ENCODE data around the gene CUBN. TPM values are rescaled to one million over a fixed set of nuclear protein-coding genes. Genes with fewer than 3 reads are reported as not detected.

The CUBN gene
- total and polyA plus RNA-seq, 9 of the 15 experiments (the other 6 are each of a cell fraction or from before 2014, with no cell fraction given) = 0.04 to 0.33 (median 0.09) TPM

DNA sequence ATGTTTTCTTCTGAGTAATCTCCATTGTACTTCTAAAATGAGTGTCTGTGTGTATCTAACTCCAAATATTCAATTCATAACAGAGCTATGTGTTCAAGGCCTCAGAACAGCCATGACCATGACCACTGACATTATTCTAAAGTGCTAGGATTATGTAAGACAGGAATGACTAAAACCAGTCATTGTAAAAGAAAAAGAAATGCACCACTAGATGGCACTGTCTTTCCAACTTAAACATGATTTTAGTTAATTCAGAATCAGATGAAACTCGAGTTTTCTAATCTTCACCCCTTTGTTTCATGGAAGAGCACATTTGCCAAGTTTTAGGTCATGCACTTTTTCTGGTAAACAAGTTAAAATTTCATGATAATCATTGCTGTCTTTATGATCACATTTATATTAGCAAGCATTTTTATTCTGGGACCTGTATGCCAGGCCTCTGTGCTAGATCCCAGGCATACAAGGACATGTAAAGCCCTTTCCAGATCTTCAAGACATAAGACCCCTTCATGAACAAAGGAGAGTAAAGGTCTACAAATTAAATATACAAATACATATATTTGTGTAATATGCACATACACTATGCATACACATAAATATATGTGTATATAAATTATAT lies 286.2 kb downstream of the CUBN start:
- no peaks in the 10 kb centered on the region for H3K79me2 ChIP-seq (ENCODE audit: control insufficient read depth, insufficient read depth, low read length)
- H4K20me1 ChIP-seq (replicated peaks; ENCODE audit: control insufficient read depth, insufficient read depth, low read length) = no peaks in the 10 kb centered on the region
- in situ Hi-C loops (cut with MboI) (loop anchor here (25.0 kb wide), 4 partner anchors 644 to 1394 kb away; no protein-coding TSS in a partner anchor), intact Hi-C loops (cut with micrococcal nuclease) (loop anchor here (2.0 to 5.0 kb wide), 2 partner anchors 413 to 629 kb away; no protein-coding TSS in a partner anchor)
- 0% methylated on average over 1 of the region's 1 CpG for WGBS (ENCODE audit: insufficient coverage, low coverage, missing lambda C conversion rate)
- no peak overlapping the region for H3K4me2 ChIP-seq (ENCODE audit: insufficient read depth, low read length)
- no peak overlapping the region for H3K9ac ChIP-seq (ENCODE audit: insufficient read depth in 1 of 2, low read depth in 2 of 2, low read length in 2 of 2)
- no peaks in the 10 kb centered on the region for H3K4me1 ChIP-seq (replicated peaks in 1 of 2; ENCODE audit: control insufficient read depth in 2 of 2, insufficient read depth in 2 of 2, low read length in 2 of 2)
- no peak overlapping the region for H2AFZ ChIP-seq (ENCODE audit: low read depth, low read length)
- peak; percentile 91 for FAIRE-seq
- no TSS peak for BruUV-seq (replicated peaks)
- CTCF ChIA-PET (ENCODE audit: low intra/inter-chr PET ratio) = interaction anchor here (0.6 to 3.1 kb wide), 5 partner anchors 48 to 1371 kb away, joined by 3 to 36 read pairs (median 5); partner anchors contain the start of gene HACD1
- no peaks in the 10 kb centered on the region for H3K36me3 ChIP-seq (ENCODE audit: control insufficient read depth, insufficient read depth, low read length)
- H3K27me3 ChIP-seq (ENCODE audit: control insufficient read depth in 2 of 2, insufficient read depth in 2 of 2, low read length in 2 of 2) = no peaks in the 10 kb centered on the region
- no peak overlapping the region for H3K4me3 ChIP-seq
- no peaks in the 10 kb centered on the region for H3K9me1 ChIP-seq (ENCODE audit: control insufficient read depth, insufficient read depth, low read length)
- no peak overlapping the region for H3K27ac ChIP-seq (ENCODE audit: extremely low read depth, low read depth, low read length)
- ATAC-seq = peak; percentile 80
- peak in 3 of 4 experiments; percentile 10 to 67 (median 21) for DNase-seq (ENCODE audit: extremely low read depth in 1 of 4, low spot score in 3 of 4)
- H3K9me3 ChIP-seq (replicated peaks; ENCODE audit: control insufficient read depth, insufficient read depth, low read depth, low read length) = no peaks in the 10 kb centered on the region
- POLR2A ChIA-PET = interaction anchor here (0.5 kb wide), 1 partner anchor 431 kb away, joined by 3 read pairs; no protein-coding TSS in a partner anchor
- no peak for TF ChIP-seq ZNF444 (CRISPR knock-in tag; IDR thresholded peaks at IDR 0.05)
- peak; percentile 65 to 71 for TF ChIP-seq RAD21 (CRISPR knock-in tag; conservative IDR thresholded peaks at IDR 0.05 in 1 of 2, IDR thresholded peaks at IDR 0.05 in 1 of 2)
- no peak for TF ChIP-seq ZNF140 (CRISPR knock-in tag; IDR thresholded peaks at IDR 0.05)
- TF ChIP-seq CEBPB (tag; IDR thresholded peaks at IDR 0.05) = 0 out of 2 replicates have a peak, but pooled peaks have one; percentile 24
- TF ChIP-seq PHB (CRISPR knock-in tag; IDR thresholded peaks at IDR 0.05) = no peak
- TF ChIP-seq, protein P1, sequence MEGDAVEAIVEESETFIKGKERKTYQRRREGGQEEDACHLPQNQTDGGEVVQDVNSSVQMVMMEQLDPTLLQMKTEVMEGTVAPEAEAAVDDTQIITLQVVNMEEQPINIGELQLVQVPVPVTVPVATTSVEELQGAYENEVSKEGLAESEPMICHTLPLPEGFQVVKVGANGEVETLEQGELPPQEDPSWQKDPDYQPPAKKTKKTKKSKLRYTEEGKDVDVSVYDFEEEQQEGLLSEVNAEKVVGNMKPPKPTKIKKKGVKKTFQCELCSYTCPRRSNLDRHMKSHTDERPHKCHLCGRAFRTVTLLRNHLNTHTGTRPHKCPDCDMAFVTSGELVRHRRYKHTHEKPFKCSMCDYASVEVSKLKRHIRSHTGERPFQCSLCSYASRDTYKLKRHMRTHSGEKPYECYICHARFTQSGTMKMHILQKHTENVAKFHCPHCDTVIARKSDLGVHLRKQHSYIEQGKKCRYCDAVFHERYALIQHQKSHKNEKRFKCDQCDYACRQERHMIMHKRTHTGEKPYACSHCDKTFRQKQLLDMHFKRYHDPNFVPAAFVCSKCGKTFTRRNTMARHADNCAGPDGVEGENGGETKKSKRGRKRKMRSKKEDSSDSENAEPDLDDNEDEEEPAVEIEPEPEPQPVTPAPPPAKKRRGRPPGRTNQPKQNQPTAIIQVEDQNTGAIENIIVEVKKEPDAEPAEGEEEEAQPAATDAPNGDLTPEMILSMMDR (IDR thresholded peaks at IDR 0.05 in 2 of 3, conservative IDR thresholded peaks at IDR 0.05 in 1 of 3; ENCODE audit: insufficient read depth in 2 of 3, low read depth in 1 of 3, low read length in 3 of 3) = peak; percentile 35 to 77 (median 45); a peak in 3 of 6 replicates
- TF ChIP-seq PURB (CRISPR knock-in tag; IDR thresholded peaks at IDR 0.05; ENCODE audit: low read depth) = no peak
- TF ChIP-seq, protein P2, sequence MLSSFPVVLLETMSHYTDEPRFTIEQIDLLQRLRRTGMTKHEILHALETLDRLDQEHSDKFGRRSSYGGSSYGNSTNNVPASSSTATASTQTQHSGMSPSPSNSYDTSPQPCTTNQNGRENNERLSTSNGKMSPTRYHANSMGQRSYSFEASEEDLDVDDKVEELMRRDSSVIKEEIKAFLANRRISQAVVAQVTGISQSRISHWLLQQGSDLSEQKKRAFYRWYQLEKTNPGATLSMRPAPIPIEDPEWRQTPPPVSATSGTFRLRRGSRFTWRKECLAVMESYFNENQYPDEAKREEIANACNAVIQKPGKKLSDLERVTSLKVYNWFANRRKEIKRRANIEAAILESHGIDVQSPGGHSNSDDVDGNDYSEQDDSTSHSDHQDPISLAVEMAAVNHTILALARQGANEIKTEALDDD (IDR thresholded peaks at IDR 0.05) = 0 out of 2 replicates have a peak, but pooled peaks have one; percentile 33
- TF ChIP-seq, protein P3, sequence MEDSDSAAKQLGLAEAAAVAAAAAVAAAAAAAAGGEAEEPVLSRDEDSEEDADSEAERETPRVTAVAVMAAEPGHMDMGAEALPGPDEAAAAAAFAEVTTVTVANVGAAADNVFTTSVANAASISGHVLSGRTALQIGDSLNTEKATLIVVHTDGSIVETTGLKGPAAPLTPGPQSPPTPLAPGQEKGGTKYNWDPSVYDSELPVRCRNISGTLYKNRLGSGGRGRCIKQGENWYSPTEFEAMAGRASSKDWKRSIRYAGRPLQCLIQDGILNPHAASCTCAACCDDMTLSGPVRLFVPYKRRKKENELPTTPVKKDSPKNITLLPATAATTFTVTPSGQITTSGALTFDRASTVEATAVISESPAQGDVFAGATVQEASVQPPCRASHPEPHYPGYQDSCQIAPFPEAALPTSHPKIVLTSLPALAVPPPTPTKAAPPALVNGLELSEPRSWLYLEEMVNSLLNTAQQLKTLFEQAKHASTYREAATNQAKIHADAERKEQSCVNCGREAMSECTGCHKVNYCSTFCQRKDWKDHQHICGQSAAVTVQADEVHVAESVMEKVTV (CRISPR knock-in tag; IDR thresholded peaks at IDR 0.05) = 0 out of 2 replicates have a peak, but pooled peaks have one; percentile 24
- no peak for TF ChIP-seq DDX20 (tag; IDR thresholded peaks at IDR 0.05; ENCODE audit: low read depth)
- TF ChIP-seq YBX1 (IDR thresholded peaks at IDR 0.05) = no peak
- no peak for TF ChIP-seq ZNF217 (CRISPR knock-in tag; IDR thresholded peaks at IDR 0.05)
- TF ChIP-seq ZNF274 (IDR thresholded peaks at IDR 0.05; ENCODE audit: borderline replicate concordance, low read depth, low read length) = no peak
- no peak for TF ChIP-seq ZNF280B (CRISPR knock-in tag; IDR thresholded peaks at IDR 0.05)

Data from K562 (cell line).